GM13976 (cell line): Measurements from ENCODE around the gene TMEM201.

Experiments
- DNase-seq: peaks from one replicate; pipeline ENCODE4 v3.0.0; 2012; ENCODE audit warnings: low spot score
- CTCF ChIP-seq: IDR thresholded peaks from 2 replicates; pipeline ENCODE4 v1.5.1; 2012; ENCODE audit warnings: borderline replicate concordance, mild to moderate bottlenecking; ENCODE audit not compliant: insufficient read depth; ENCODE audit errors: extremely low read depth, missing control alignments, control extremely low read depth
- in situ Hi-C: fragments of 300-500 bp; cut with MboI; formaldehyde crosslinking; loops from one replicate; pipeline ENCODE4 v1.12.0; 2022; ENCODE audit warnings: low sequenced_read_pairs, mixed read lengths, inconsistent platforms; ENCODE audit not compliant: unreplicated experiment

Gene TMEM201, protein sequence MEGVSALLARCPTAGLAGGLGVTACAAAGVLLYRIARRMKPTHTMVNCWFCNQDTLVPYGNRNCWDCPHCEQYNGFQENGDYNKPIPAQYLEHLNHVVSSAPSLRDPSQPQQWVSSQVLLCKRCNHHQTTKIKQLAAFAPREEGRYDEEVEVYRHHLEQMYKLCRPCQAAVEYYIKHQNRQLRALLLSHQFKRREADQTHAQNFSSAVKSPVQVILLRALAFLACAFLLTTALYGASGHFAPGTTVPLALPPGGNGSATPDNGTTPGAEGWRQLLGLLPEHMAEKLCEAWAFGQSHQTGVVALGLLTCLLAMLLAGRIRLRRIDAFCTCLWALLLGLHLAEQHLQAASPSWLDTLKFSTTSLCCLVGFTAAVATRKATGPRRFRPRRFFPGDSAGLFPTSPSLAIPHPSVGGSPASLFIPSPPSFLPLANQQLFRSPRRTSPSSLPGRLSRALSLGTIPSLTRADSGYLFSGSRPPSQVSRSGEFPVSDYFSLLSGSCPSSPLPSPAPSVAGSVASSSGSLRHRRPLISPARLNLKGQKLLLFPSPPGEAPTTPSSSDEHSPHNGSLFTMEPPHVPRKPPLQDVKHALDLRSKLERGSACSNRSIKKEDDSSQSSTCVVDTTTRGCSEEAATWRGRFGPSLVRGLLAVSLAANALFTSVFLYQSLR

DNA sequence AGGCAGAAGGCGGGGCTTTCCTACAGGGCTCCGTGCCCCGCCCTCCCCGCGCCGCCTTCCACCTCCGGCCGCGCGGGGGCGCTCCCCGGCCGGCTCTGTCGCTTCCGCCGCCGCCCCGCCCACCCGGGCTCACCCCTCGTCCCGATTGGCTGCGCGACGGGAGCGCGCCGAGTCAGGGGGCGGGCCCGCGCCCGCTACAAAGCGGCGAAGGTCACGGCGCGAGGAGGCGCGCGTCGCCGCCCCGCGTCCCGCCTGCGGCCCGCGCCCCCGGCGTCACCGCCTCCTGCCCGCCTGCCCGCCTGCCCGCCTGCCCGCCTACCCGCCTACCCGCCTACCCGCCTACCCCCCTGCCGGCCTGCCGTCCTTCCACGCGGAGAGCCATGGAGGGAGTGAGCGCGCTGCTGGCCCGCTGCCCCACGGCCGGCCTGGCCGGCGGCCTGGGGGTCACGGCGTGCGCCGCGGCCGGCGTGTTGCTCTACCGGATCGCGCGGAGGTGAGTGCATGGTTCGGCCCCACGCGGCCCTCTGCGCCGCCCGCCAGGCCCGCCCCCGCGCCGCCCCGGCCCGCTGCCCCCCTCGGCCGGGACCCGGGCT lies at the start of gene TMEM201:
Gene TMEM201 (plus strand): TSS at position 361 of the 593 bp plus-strand sequence. CDS start 20 bp downstream, at position 381.
- peak; percentile 98 for DNase-seq
- TF ChIP-seq CTCF: peak; percentile 79
- in situ Hi-C loops: no loop called here

DNA sequence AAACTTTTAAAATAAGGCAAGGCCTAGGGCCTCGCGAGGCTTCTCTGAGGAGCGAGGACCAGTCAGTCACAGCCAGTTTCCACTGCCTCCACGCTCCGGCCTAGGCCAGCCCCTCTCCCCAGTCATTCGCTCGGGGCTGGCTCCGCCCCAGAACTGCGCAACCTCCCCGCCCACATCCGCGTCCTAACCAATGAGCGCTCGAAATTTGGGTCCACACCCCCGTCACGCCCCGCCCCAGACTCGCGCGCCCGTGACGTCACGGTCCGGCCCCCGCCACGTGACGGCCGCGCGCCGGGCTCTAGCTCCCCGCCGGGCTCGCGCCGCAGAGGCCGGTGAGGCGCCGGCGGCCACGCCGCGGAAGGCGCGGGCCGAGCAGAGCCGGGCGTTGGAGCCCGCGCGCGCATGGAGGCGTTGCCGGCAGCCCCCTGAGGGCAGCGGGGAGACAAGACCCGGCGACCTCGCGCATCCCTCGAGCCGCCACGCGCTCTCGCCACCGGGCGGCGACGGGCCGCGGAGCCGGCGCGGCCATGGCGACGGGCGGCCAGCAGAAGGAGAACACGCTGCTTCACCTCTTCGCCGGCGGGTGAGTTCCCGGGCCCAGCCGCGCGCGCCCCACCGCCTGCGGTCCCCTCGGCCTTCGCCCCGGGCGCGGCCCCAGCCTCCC lies 49.4 kb upstream of the TMEM201 start, which contains the start of gene SLC25A33:
Gene SLC25A33 (plus strand): TSS at position 301 of the 664 bp plus-strand sequence. CDS start 227 bp downstream, at position 528.
- in situ Hi-C loops: no loop called here
- DNase-seq: peak; percentile 99
- no peak for TF ChIP-seq CTCF

- no peak for TF ChIP-seq CTCF
- in situ Hi-C loops: no loop called here
- peak; percentile 83 for DNase-seq
Measured at GRCh38 chr1:9539829-9540550, 48.7 kb upstream of the TMEM201 start.

DNA sequence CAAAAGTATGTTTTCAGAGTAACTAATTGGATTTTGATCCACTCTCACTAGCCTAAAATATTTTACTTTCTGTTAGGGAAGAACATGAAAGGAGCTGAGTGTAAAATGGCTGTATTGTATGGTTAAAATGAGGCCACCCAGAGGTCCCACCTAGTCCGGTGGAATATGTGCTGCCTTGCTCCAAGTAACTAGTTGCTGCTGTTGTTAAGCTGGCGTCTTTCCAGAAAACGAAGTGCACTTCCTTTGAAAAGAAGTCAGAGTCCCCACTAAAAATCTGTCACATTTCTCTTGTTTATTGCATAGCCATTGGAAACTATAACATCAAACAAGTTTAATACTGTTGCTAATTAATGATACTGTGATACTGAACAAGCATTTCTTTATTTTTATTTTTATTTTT lies 46.3 kb upstream of the TMEM201 start:
- no peak for TF ChIP-seq CTCF
- DNase-seq: no peak
- in situ Hi-C loops: no loop called here

- in situ Hi-C loops: no loop called here
- no peak for TF ChIP-seq CTCF
- no peak for DNase-seq
Measured at GRCh38 chr1:9544926-9545325, 43.8 kb upstream of the TMEM201 start.

DNA sequence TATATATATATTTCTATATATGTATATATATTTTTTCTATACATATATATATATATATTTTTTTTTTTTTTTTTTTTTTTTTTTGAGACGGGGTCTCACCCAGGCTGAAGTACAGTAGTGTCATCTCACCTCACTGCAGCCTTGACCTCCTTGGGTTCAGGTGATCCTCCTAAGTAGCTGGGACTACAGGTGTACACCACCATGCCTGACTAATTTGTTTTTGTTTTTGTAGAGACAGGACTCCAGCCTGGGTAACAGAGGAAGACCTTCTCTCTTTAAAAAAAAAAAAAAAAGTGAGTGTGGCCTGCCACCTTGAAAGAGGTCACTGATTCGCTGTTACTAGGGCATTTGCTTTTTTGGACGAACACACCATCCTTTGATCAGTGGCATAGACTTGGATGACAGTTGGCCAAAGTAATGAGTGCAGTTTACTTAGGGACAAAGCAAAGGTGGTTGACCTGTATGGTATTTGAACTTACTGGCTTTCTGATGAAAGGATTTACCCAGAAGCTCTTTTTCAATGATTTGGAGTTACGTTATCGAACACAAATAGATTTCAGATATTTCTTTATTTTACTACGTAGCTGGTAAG lies 38.7 kb upstream of the TMEM201 start:
- DNase-seq: no peak
- in situ Hi-C loops: no loop called here
- no peak for TF ChIP-seq CTCF
